Measurements from ENCODE around the gene CNTNAP1. TPM values are rescaled to one million over a fixed set of nuclear protein-coding genes. Genes with fewer than 3 reads are reported as not detected.

CNTNAP1 gene
- total RNA-seq, 1 donor from 2014 or later, result 44.8 TPM

DNA sequence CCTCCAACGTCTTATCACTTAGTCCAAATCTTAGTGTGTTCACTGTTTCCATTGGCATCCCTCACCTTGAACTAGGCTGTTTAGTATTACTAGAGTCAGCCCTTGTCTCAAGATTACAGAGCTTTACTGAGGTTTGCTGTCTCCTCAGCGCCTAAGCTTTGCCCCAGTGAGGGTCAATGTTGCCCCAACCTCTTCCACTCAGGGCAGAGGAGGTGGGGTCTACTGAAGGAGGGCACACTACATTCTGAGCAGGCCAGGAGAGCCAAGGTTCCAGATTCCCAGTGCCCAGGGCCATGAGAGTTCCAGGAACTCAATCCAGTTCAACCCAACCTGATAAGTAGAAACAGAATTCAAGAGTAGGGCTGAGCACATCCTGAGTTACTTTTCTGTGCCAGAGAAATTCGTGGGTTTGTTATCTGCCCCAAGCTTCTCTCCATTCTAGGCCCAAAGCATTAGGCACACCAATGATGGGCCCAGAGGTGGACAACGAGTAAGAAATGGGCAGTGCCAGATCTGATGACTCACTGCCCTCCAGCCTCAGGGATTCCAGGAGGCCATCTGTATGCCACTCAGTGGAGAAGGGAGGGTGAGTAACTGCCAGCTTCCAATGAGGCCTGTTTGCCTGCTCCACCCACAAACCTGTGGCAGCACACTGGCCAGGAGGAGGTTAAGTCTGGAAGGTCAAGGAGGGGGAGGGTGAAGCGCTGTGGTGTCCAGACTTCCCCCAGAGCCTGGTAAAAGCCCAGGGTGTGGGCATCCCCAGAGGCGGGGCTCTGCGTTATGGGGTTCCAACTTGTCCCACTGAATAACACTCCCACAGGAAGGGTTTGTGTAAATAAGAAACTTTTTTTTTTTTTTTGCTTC, 15.0 kb upstream of the CNTNAP1 start:
- peaks cover 15% of the 10 kb centered on the region for H3K27me3 Mint-ChIP-seq (ENCODE audit: unreplicated experiment)
- H3K4me1 Mint-ChIP-seq (ENCODE audit: low read depth, unreplicated experiment), result peaks cover 4% of the 10 kb centered on the region
- no peak overlapping the region for H3K4me3 Mint-ChIP-seq (ENCODE audit: unreplicated experiment)
- H3K36me3 Mint-ChIP-seq (ENCODE audit: unreplicated experiment), result no peaks in the 10 kb centered on the region
- DNase-seq, result no peak
- TF ChIP-seq, protein P1, sequence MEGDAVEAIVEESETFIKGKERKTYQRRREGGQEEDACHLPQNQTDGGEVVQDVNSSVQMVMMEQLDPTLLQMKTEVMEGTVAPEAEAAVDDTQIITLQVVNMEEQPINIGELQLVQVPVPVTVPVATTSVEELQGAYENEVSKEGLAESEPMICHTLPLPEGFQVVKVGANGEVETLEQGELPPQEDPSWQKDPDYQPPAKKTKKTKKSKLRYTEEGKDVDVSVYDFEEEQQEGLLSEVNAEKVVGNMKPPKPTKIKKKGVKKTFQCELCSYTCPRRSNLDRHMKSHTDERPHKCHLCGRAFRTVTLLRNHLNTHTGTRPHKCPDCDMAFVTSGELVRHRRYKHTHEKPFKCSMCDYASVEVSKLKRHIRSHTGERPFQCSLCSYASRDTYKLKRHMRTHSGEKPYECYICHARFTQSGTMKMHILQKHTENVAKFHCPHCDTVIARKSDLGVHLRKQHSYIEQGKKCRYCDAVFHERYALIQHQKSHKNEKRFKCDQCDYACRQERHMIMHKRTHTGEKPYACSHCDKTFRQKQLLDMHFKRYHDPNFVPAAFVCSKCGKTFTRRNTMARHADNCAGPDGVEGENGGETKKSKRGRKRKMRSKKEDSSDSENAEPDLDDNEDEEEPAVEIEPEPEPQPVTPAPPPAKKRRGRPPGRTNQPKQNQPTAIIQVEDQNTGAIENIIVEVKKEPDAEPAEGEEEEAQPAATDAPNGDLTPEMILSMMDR (IDR thresholded peaks at IDR 0.05; ENCODE audit: partially characterized antibody, unreplicated experiment), result no peak
- H3K9me3 Mint-ChIP-seq (ENCODE audit: unreplicated experiment), result peaks cover 2% of the 10 kb centered on the region
- no peak overlapping the region for H3K27ac Mint-ChIP-seq (ENCODE audit: unreplicated experiment)

- Mint-ChIP-seq H3K27me3 (ENCODE audit: unreplicated experiment) (peaks cover 18% of the 10 kb centered on the region), H3K4me3 (ENCODE audit: unreplicated experiment) (no peak overlapping the region), H3K27ac (ENCODE audit: unreplicated experiment) (no peak overlapping the region), H3K4me1 (ENCODE audit: low read depth, unreplicated experiment) (peaks cover 4% of the 10 kb centered on the region), H3K9me3 (ENCODE audit: unreplicated experiment) (peaks cover 5% of the 10 kb centered on the region), H3K36me3 (ENCODE audit: unreplicated experiment) (no peaks in the 10 kb centered on the region)
- TF ChIP-seq, protein P1 (IDR thresholded peaks at IDR 0.05; ENCODE audit: partially characterized antibody, unreplicated experiment), result no peak
- DNase-seq, result no peak
Measured at GRCh38 chr17:42669705-42669976, 12.7 kb upstream of the CNTNAP1 start.

GRCh38 chr17:42669977-42670788, 12.1 kb upstream of the CNTNAP1 start:
- H3K27ac Mint-ChIP-seq (ENCODE audit: unreplicated experiment), result no peak overlapping the region
- H3K4me1 Mint-ChIP-seq (ENCODE audit: low read depth, unreplicated experiment), result peaks cover 6% of the 10 kb centered on the region
- TF ChIP-seq, protein P1 (IDR thresholded peaks at IDR 0.05; ENCODE audit: partially characterized antibody, unreplicated experiment), result no peak
- DNase-seq, result peak; percentile 54
- peaks cover 19% of the 10 kb centered on the region for H3K27me3 Mint-ChIP-seq (ENCODE audit: unreplicated experiment)
- H3K9me3 Mint-ChIP-seq (ENCODE audit: unreplicated experiment), result peaks cover 7% of the 10 kb centered on the region
- H3K36me3 Mint-ChIP-seq (ENCODE audit: unreplicated experiment), result no peaks in the 10 kb centered on the region
- H3K4me3 Mint-ChIP-seq (ENCODE audit: unreplicated experiment), result peak overlapping the region; percentile 20

- DNase-seq, result no peak
- TF ChIP-seq, protein P1 (IDR thresholded peaks at IDR 0.05; ENCODE audit: partially characterized antibody, unreplicated experiment), result no peak
- H3K36me3 Mint-ChIP-seq (ENCODE audit: unreplicated experiment), result no peaks in the 10 kb centered on the region
- peaks cover 19% of the 10 kb centered on the region for H3K27me3 Mint-ChIP-seq (ENCODE audit: unreplicated experiment)
- H3K4me1 Mint-ChIP-seq (ENCODE audit: low read depth, unreplicated experiment), result peaks cover 6% of the 10 kb centered on the region
- H3K4me3 Mint-ChIP-seq (ENCODE audit: unreplicated experiment), result peak overlapping the region; percentile 74
- H3K27ac Mint-ChIP-seq (ENCODE audit: unreplicated experiment), result no peak overlapping the region
- H3K9me3 Mint-ChIP-seq (ENCODE audit: unreplicated experiment), result peaks cover 7% of the 10 kb centered on the region
Measured at GRCh38 chr17:42670789-42671657, 11.3 kb upstream of the CNTNAP1 start.
